ENCODE measurements around the gene KIF6. TPM values are rescaled to one million over a fixed set of nuclear protein-coding genes. Genes with fewer than 3 reads are reported as not detected.

The KIF6 gene
- total RNA-seq = under 1 TPM in 1 of 5 donors, not detected in 4; 0.53 TPM
- not detected for total RNA-seq (2013)
- 0 to 0.32 (median 0) reads per million in 29 experiments for total RNA-seq

- ATAC-seq (replicated peaks in 1 of 4) = peak; percentile 94 to 97 (median 96)
- H3K4me1 ChIP-seq (ENCODE audit: control insufficient read depth in 1 of 2, extremely low read depth in 1 of 2, insufficient read depth in 2 of 2, low read length in 2 of 2) = peaks cover 2 to 12% of the 10 kb centered on the region in 2 experiments
- Mint-ChIP-seq H3K27me3 (peaks cover 0 to 5% of the 10 kb centered on the region in 2 donors), H3K36me3 (no peaks in the 10 kb centered on the region), H3K4me1 (peaks cover 0 to 8% (median 2%) of the 10 kb centered on the region in 3 donors), H3K9me3 (no peaks in the 10 kb centered on the region), H3K4me3 (peak within 1 kb of the TSS; percentile 90 to 93 (median 92)), H3K27ac (peak within 1 kb of the TSS; percentile 37 to 75)
- WGBS (ENCODE audit: insufficient coverage) = 6% methylated on average over 38 of the region's 58 CpGs
- DNase-seq = peak; percentile 49 to 83 (median 72)
- H3K27ac ChIP-seq (ENCODE audit: low read length) = no peak within 1 kb of the TSS
- H3K27me3 ChIP-seq (replicated peaks in 1 of 2; ENCODE audit: control insufficient read depth in 2 of 2, extremely low read depth in 1 of 2, insufficient read depth in 2 of 2, low read length in 1 of 2) = peaks cover 1 to 8% of the 10 kb centered on the region in 2 experiments
- H3K36me3 ChIP-seq (ENCODE audit: control insufficient read depth in 2 of 2, extremely low read depth in 1 of 2, insufficient read depth in 1 of 2, low read length in 1 of 2) = no peaks in the 10 kb centered on the region
- peak within 1 kb of the TSS; percentile 56 to 89 for H3K4me3 ChIP-seq (ENCODE audit: control insufficient read depth in 1 of 2, extremely low read depth in 1 of 2, low read length in 1 of 2)
- no peaks in the 10 kb centered on the region for H3K9me3 ChIP-seq
- CTCF ChIA-PET = no interaction called here
- POLR2A ChIA-PET = no interaction called here
Observed at GRCh38 chr6:39724787-39725631, at the start of gene KIF6. TSS of gene KIF6 (minus strand) at chr6:39725408. CDS start at chr6:39725310, 98 bp downstream.

- H3K9me3 Mint-ChIP-seq = no peaks in the 10 kb centered on the region
- POLR2A ChIA-PET = no interaction called here
- H3K27me3 Mint-ChIP-seq = peaks cover 9 to 18% of the 10 kb centered on the region in 2 donors
- no peak for ATAC-seq (replicated peaks in 1 of 4)
- WGBS (ENCODE audit: insufficient coverage) = no CpG with 5 or more reads among the region's 2 CpGs
- Histone ChIP-seq H3K27me3 (replicated peaks in 1 of 2; ENCODE audit: control insufficient read depth in 2 of 2, extremely low read depth in 1 of 2, insufficient read depth in 2 of 2, low read length in 1 of 2) (peaks cover 0 to 4% of the 10 kb centered on the region in 2 experiments), H3K27ac (ENCODE audit: low read length) (no peak overlapping the region), H3K4me1 (ENCODE audit: control insufficient read depth in 1 of 2, extremely low read depth in 1 of 2, insufficient read depth in 2 of 2, low read length in 2 of 2) (no peaks in the 10 kb centered on the region), H3K9me3 (no peaks in the 10 kb centered on the region), H3K36me3 (ENCODE audit: control insufficient read depth in 2 of 2, extremely low read depth in 1 of 2, insufficient read depth in 1 of 2, low read length in 1 of 2) (no peaks in the 10 kb centered on the region), H3K4me3 (ENCODE audit: control insufficient read depth in 1 of 2, extremely low read depth in 1 of 2, low read length in 1 of 2) (no peak overlapping the region)
- no peak overlapping the region for H3K27ac Mint-ChIP-seq
- H3K36me3 Mint-ChIP-seq = no peaks in the 10 kb centered on the region
- no peak for DNase-seq
- no peaks in the 10 kb centered on the region for H3K4me1 Mint-ChIP-seq
- H3K4me3 Mint-ChIP-seq = no peak overlapping the region
- CTCF ChIA-PET = no interaction called here
Observed at GRCh38 chr6:39773782-39774181, 48.6 kb upstream of the KIF6 start.

DNA sequence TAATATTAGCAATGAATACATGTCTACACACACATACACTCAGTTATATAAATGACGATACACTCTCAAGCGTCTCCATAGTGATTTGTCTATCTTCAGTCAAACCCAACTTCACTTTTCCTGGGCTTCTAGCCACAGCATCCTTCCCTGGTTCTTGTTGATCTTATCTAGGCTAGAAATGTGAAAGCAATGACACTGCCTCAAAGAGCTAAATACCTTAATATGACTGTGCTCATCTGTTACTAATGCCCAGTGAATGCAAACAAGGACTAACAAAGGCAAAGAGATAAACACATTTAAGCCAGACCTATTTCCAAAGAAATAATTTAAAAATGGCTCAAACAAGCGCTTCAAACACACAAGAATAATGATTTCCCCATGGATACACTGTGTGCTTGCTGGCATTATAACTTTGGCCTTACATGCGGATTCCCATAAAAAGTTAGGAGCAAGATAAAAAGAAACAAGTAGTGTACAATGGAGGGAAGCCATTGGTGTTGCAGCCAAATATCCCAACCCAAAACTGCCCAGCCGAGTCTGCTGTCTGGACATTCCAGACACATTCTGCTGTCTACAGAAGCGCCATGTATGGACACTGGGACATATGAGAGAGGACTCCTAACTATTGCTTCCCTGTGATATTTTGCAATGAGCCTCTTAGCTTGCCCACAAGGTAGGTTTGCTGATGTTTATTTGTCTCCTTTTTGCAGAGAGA is 47.5 kb upstream of the KIF6 start:
- ChIA-PET CTCF (no interaction called here), POLR2A (no interaction called here)
- H3K4me1 ChIP-seq (ENCODE audit: control insufficient read depth in 1 of 2, extremely low read depth in 1 of 2, insufficient read depth in 2 of 2, low read length in 2 of 2) = no peaks in the 10 kb centered on the region
- ATAC-seq (replicated peaks in 1 of 4) (no peak), DNase-seq (no peak)
- no CpG with 5 or more reads among the region's 6 CpGs for WGBS (ENCODE audit: insufficient coverage)
- H3K9me3 Mint-ChIP-seq = no peaks in the 10 kb centered on the region
- H3K27me3 ChIP-seq (replicated peaks in 1 of 2; ENCODE audit: control insufficient read depth in 2 of 2, extremely low read depth in 1 of 2, insufficient read depth in 2 of 2, low read length in 1 of 2) = peaks cover 0 to 4% of the 10 kb centered on the region in 2 experiments
- no peak overlapping the region for H3K4me3 ChIP-seq (ENCODE audit: control insufficient read depth in 1 of 2, extremely low read depth in 1 of 2, low read length in 1 of 2)
- H3K27ac Mint-ChIP-seq = no peak overlapping the region
- H3K36me3 Mint-ChIP-seq = no peaks in the 10 kb centered on the region
- H3K4me3 Mint-ChIP-seq = no peak overlapping the region
- no peaks in the 10 kb centered on the region for H3K36me3 ChIP-seq (ENCODE audit: control insufficient read depth in 2 of 2, extremely low read depth in 1 of 2, insufficient read depth in 1 of 2, low read length in 1 of 2)
- peaks cover 10 to 18% of the 10 kb centered on the region in 2 donors for H3K27me3 Mint-ChIP-seq
- H3K27ac ChIP-seq (ENCODE audit: low read length) = no peak overlapping the region
- no peaks in the 10 kb centered on the region for H3K9me3 ChIP-seq
- no peaks in the 10 kb centered on the region for H3K4me1 Mint-ChIP-seq

GRCh38 chr6:39770446-39770845 is 45.2 kb upstream of the KIF6 start:
- H3K36me3 ChIP-seq (ENCODE audit: control insufficient read depth in 2 of 2, extremely low read depth in 1 of 2, insufficient read depth in 1 of 2, low read length in 1 of 2) = no peaks in the 10 kb centered on the region
- POLR2A ChIA-PET = no interaction called here
- 95% methylated on average over 4 of the region's 4 CpGs for WGBS (ENCODE audit: insufficient coverage)
- Mint-ChIP-seq H3K9me3 (no peaks in the 10 kb centered on the region), H3K4me3 (no peak overlapping the region), H3K4me1 (no peaks in the 10 kb centered on the region), H3K27me3 (peaks cover 10 to 25% of the 10 kb centered on the region in 2 donors), H3K27ac (no peak overlapping the region), H3K36me3 (no peaks in the 10 kb centered on the region)
- CTCF ChIA-PET = no interaction called here
- H3K9me3 ChIP-seq = no peaks in the 10 kb centered on the region
- H3K27me3 ChIP-seq (replicated peaks in 1 of 2; ENCODE audit: control insufficient read depth in 2 of 2, extremely low read depth in 1 of 2, insufficient read depth in 2 of 2, low read length in 1 of 2) = peaks cover 0 to 4% of the 10 kb centered on the region in 2 experiments
- H3K4me1 ChIP-seq (ENCODE audit: control insufficient read depth in 1 of 2, extremely low read depth in 1 of 2, insufficient read depth in 2 of 2, low read length in 2 of 2) = no peaks in the 10 kb centered on the region
- ATAC-seq (replicated peaks in 1 of 4) (no peak), DNase-seq (no peak)
- H3K27ac ChIP-seq (ENCODE audit: low read length) = no peak overlapping the region
- H3K4me3 ChIP-seq (ENCODE audit: control insufficient read depth in 1 of 2, extremely low read depth in 1 of 2, low read length in 1 of 2) = no peak overlapping the region

GRCh38 chr6:39769012-39769411 is 43.8 kb upstream of the KIF6 start:
- H3K27ac Mint-ChIP-seq = no peak overlapping the region
- no peaks in the 10 kb centered on the region for H3K9me3 Mint-ChIP-seq
- no peak for DNase-seq
- no peaks in the 10 kb centered on the region for H3K4me1 Mint-ChIP-seq
- ATAC-seq (replicated peaks in 1 of 4) = no peak
- no CpG with 5 or more reads among the region's 5 CpGs for WGBS (ENCODE audit: insufficient coverage)
- no peak overlapping the region for H3K4me3 Mint-ChIP-seq
- CTCF ChIA-PET = no interaction called here
- H3K36me3 Mint-ChIP-seq = no peaks in the 10 kb centered on the region
- Histone ChIP-seq H3K4me1 (ENCODE audit: control insufficient read depth in 1 of 2, extremely low read depth in 1 of 2, insufficient read depth in 2 of 2, low read length in 2 of 2) (no peaks in the 10 kb centered on the region), H3K27ac (ENCODE audit: low read length) (no peak overlapping the region), H3K36me3 (ENCODE audit: control insufficient read depth in 2 of 2, extremely low read depth in 1 of 2, insufficient read depth in 1 of 2, low read length in 1 of 2) (no peaks in the 10 kb centered on the region), H3K9me3 (no peaks in the 10 kb centered on the region), H3K27me3 (replicated peaks in 1 of 2; ENCODE audit: control insufficient read depth in 2 of 2, extremely low read depth in 1 of 2, insufficient read depth in 2 of 2, low read length in 1 of 2) (peaks cover 0 to 4% of the 10 kb centered on the region in 2 experiments), H3K4me3 (ENCODE audit: control insufficient read depth in 1 of 2, extremely low read depth in 1 of 2, low read length in 1 of 2) (no peak overlapping the region)
- POLR2A ChIA-PET = no interaction called here
- peaks cover 12 to 30% of the 10 kb centered on the region in 2 donors for H3K27me3 Mint-ChIP-seq

DNA sequence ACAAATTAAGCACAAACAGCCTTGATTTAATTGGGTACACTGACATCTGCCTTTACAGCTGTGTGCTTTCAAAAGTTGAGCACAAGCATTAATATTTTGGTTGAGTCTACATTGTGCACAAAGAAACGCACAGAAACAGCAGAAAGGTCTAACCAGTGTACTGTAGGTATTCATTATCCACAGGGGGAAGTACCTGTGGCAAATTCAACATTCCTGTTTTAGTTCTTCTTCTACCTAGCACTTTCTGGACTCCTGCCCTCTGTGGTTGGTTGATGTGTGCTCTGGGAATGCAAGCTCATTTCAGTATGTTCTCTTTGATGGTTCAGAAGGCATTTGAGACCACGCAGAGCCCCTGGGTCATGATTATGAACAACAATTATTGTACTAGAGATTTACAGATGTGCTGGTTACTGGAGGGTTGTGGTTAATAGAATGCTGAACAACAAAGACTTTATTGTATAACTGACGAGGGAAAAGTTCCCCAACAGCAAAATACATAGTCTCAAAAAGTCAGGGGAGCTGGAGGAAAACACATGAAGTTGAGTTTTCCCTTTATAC is 40.4 kb upstream of the KIF6 start:
- CTCF ChIA-PET = no interaction called here
- peaks cover 15 to 40% of the 10 kb centered on the region in 2 donors for H3K27me3 Mint-ChIP-seq

More for the DNA sequence above, 40.4 kb upstream of the KIF6 start:
- Histone ChIP-seq H3K27me3 (replicated peaks in 1 of 2; ENCODE audit: control insufficient read depth in 2 of 2, extremely low read depth in 1 of 2, insufficient read depth in 2 of 2, low read length in 1 of 2) (peaks cover 0 to 4% of the 10 kb centered on the region in 2 experiments), H3K27ac (ENCODE audit: low read length) (no peak overlapping the region), H3K4me1 (ENCODE audit: control insufficient read depth in 1 of 2, extremely low read depth in 1 of 2, insufficient read depth in 2 of 2, low read length in 2 of 2) (no peaks in the 10 kb centered on the region), H3K36me3 (ENCODE audit: control insufficient read depth in 2 of 2, extremely low read depth in 1 of 2, insufficient read depth in 1 of 2, low read length in 1 of 2) (no peaks in the 10 kb centered on the region), H3K9me3 (no peaks in the 10 kb centered on the region), H3K4me3 (ENCODE audit: control insufficient read depth in 1 of 2, extremely low read depth in 1 of 2, low read length in 1 of 2) (no peak overlapping the region)
- Mint-ChIP-seq H3K36me3 (no peaks in the 10 kb centered on the region), H3K27ac (no peak overlapping the region), H3K4me1 (no peaks in the 10 kb centered on the region), H3K9me3 (no peaks in the 10 kb centered on the region), H3K4me3 (no peak overlapping the region)
- ATAC-seq (replicated peaks in 1 of 4) (no peak), DNase-seq (no peak)
- WGBS (ENCODE audit: insufficient coverage) = 100% methylated on average over 1 of the region's 3 CpGs
- POLR2A ChIA-PET = no interaction called here

Data from T-cell (primary cell).